Stimulated activated CD8-positive, alpha-beta memory T cell treated with anti-CD3 and anti-CD28 coated beads, Interleukin-7, amount 100 ng/mL, for 4 hours (primary cell): Measurements from ENCODE around the gene PTPMT1.

Source experiments
- DNase-seq, 2 donors: peaks; one replicate each; pipeline ENCODE4 v3.0.0-alpha.2; 2020; ENCODE audit warnings: low read depth in 2 of 2

The PTPMT1 gene

GRCh38 chr11:47578524-47579494, 13.4 kb downstream of the PTPMT1 start, which contains the start of the genes KBTBD4 and NDUFS3:
Gene KBTBD4 (minus strand): TSS chr11:47578970. CDS start chr11:47578951, 19 bp downstream.
Gene NDUFS3 (plus strand): TSS chr11:47579074. CDS start chr11:47579092, 18 bp downstream.
- DNase-seq, result peak; percentile 76 to 80

GRCh38 chr11:47583844-47584243, 18.4 kb downstream of the PTPMT1 start:
- no peak for DNase-seq

GRCh38 chr11:47586098-47586855, 20.9 kb downstream of the PTPMT1 start, which contains the start of gene FAM180B:
Gene FAM180B (plus strand): TSS chr11:47586678. CDS start chr11:47586769, 91 bp downstream.
- DNase-seq, result no peak

- DNase-seq, result no peak
Measured at GRCh38 chr11:47587039-47587716, 21.8 kb downstream of the PTPMT1 start.

GRCh38 chr11:47587723-47588326, 22.4 kb downstream of the PTPMT1 start:
- no peak for DNase-seq

GRCh38 chr11:47589118-47589517, 23.7 kb downstream of the PTPMT1 start:
- no peak for DNase-seq

- no peak for DNase-seq
Measured at GRCh38 chr11:47589584-47589976, 24.2 kb downstream of the PTPMT1 start.

GRCh38 chr11:47589977-47590861, 24.8 kb downstream of the PTPMT1 start:
- no peak for DNase-seq

- DNase-seq, result no peak
Measured at GRCh38 chr11:47591764-47592163, 26.4 kb downstream of the PTPMT1 start.

GRCh38 chr11:47592251-47592650, 26.9 kb downstream of the PTPMT1 start:
- no peak for DNase-seq

GRCh38 chr11:47592970-47593369, 27.6 kb downstream of the PTPMT1 start:
- no peak for DNase-seq

- no peak for DNase-seq
Measured at GRCh38 chr11:47593492-47593933, 28.1 kb downstream of the PTPMT1 start.

- no peak for DNase-seq
Measured at GRCh38 chr11:47593934-47594855, 28.8 kb downstream of the PTPMT1 start, which contains the start of gene C1QTNF4. Gene C1QTNF4 (minus strand): TSS chr11:47594411. CDS start chr11:47590810, 3,601 bp downstream.

GRCh38 chr11:47595029-47595428, 29.6 kb downstream of the PTPMT1 start:
- DNase-seq, result no peak

GRCh38 chr11:47595967-47596366, 30.6 kb downstream of the PTPMT1 start:
- no peak for DNase-seq

- DNase-seq, result no peak
Measured at GRCh38 chr11:47599902-47600301, 34.5 kb downstream of the PTPMT1 start.

- DNase-seq, result no peak
Measured at GRCh38 chr11:47603295-47603694, 37.9 kb downstream of the PTPMT1 start.

GRCh38 chr11:47605921-47606320, 40.5 kb downstream of the PTPMT1 start:
- no peak for DNase-seq

GRCh38 chr11:47606731-47607130, 41.3 kb downstream of the PTPMT1 start:
- DNase-seq, result no peak
